HepG2 (cell line): ENCODE data around the gene NEURL1B. TPM values are rescaled to one million over a fixed set of nuclear protein-coding genes. Genes with fewer than 3 reads are reported as not detected.

Experiments
- ATAC-seq: fragments of 200-7000 bp; cut with Tn5 transposase; 3 replicates; pipeline ENCODE4 v1.9.1; 2020; ENCODE audit warnings: mild to moderate bottlenecking, moderate library complexity
- BruUV-seq: library from RNA; stranded (reverse); fragments of 400-500 nt; replicated peaks from 2 replicates; lab custom pipeline; 2021; lab: Mats Ljungman, UMichigan
- CTCF ChIA-PET: fragments of 300-600 bp; formaldehyde crosslinking; extraction: SDS; loops from one replicate; lab custom pipeline; 2021; ENCODE audit warnings: low total read pairs, inconsistent platforms, low intra/inter-chr PET ratio; lab: Yijun Ruan, JAX
- POLR2A ChIA-PET: fragments of 350-600 bp; sonication (Branson Sonifier 250); formaldehyde crosslinking; loops from one replicate; lab custom pipeline; 2020; ENCODE audit warnings: antibody characterized with exemption, inconsistent platforms; lab: Yijun Ruan, JAX
- DNase-seq: peaks from one replicate; pipeline ENCODE4 v3.0.0-alpha.2; 2015; ENCODE audit warnings: low spot score
- FAIRE-seq: peaks from 3 replicates; lab custom pipeline; 2011; peaks lifted over from hg19 to GRCh38; lab: Jason Lieb, UNC
- H2AFZ ChIP-seq: one replicate; pipeline ENCODE4 v1.6.1; 2011; ENCODE audit warnings: low read length, inconsistent platforms
- H3K27ac ChIP-seq: fragments of 300-600 bp; 3 replicates; pipeline ENCODE4 v1.8.0; 2011; ENCODE audit warnings: mixed run types, mild to moderate bottlenecking, mixed read lengths, low read length, inconsistent platforms; ENCODE audit not compliant: insufficient read depth; ENCODE audit errors: extremely low read length
- H3K27me3 ChIP-seq, 2 experiments: fragments of 200-600 bp in 1 of 2; 2 replicates in 1 of 2; 3 replicates in 1 of 2; pipeline versions ENCODE4 v1.6.0 to v1.8.0; 2011; ENCODE audit warnings: low read length in 2 of 2, mild to moderate bottlenecking in 2 of 2, moderate library complexity in 2 of 2, inconsistent platforms in 1 of 2; ENCODE audit not compliant: insufficient read depth in 2 of 2, control insufficient read depth in 1 of 2
- H3K36me3 ChIP-seq, 2 experiments: fragments of 200-600 bp in 1 of 2; replicated peaks in 1 of 2; 2 replicates in 1 of 2; 3 replicates in 1 of 2; pipeline versions ENCODE4 v1.5.1 to v1.8.0; 2011; ENCODE audit warnings: low read length in 2 of 2, inconsistent platforms in 1 of 2; ENCODE audit not compliant: insufficient read depth in 2 of 2, control insufficient read depth in 1 of 2
- H3K4me1 ChIP-seq: 2 replicates; pipeline ENCODE4 v1.5.1; 2012; ENCODE audit warnings: low read length, inconsistent platforms; ENCODE audit not compliant: insufficient read depth
- H3K4me2 ChIP-seq: 2 replicates; pipeline ENCODE4 v1.6.0; 2011; ENCODE audit warnings: low read depth, low read length, inconsistent platforms
- H3K4me3 ChIP-seq, 3 experiments: fragments of 200-600 bp in 1 of 3; sonication (generic), shearing (Covaris generic) in 1 of 3; replicated peaks in 1 of 3; 2 replicates each; pipeline ENCODE4 v1.5.1; 2011 to 2016; ENCODE audit warnings: low read length in 3 of 3, inconsistent platforms in 2 of 3, low read depth in 2 of 3, mild to moderate bottlenecking in 2 of 3, control low read depth in 1 of 3, mixed read lengths in 1 of 3; ENCODE audit not compliant: insufficient read depth in 1 of 3
- H3K79me2 ChIP-seq: one replicate; pipeline ENCODE4 v1.6.1; 2011; ENCODE audit warnings: low read length, inconsistent platforms; ENCODE audit not compliant: insufficient read depth
- H3K9ac ChIP-seq: 2 replicates; pipeline ENCODE4 v1.6.0; 2011; ENCODE audit warnings: mild to moderate bottlenecking, low read depth, low read length, inconsistent platforms; ENCODE audit not compliant: insufficient read depth
- H3K9me3 ChIP-seq: 2 replicates; pipeline ENCODE4 v1.5.1; 2012; ENCODE audit warnings: mild to moderate bottlenecking, low read length
- H4K20me1 ChIP-seq: 2 replicates; pipeline ENCODE4 v1.6.0; 2011; ENCODE audit warnings: inconsistent platforms, mild to moderate bottlenecking, low read length, moderate library complexity; ENCODE audit not compliant: insufficient read depth
- CREB1 ChIP-seq, 2 experiments: fragments of 450-650 bp in 1 of 2; IDR thresholded peaks; 2 replicates each; pipeline ENCODE4 v1.6.1; 2016 to 2017; ENCODE audit warnings: control low read depth in 1 of 2, mild to moderate bottlenecking in 1 of 2, missing compliant biosample characterization in 1 of 2, missing genetic modification characterization in 1 of 2
- MLLT10 ChIP-seq: sonication (generic); formaldehyde crosslinking; IDR thresholded peaks from 2 replicates; pipeline ENCODE4 v1.4.0; 2020; ENCODE audit warnings: missing genetic modification reagents
- PTBP1 ChIP-seq: fragments of 200-400 bp; formaldehyde crosslinking; IDR thresholded peaks from 2 replicates; pipeline ENCODE4 v1.6.1; 2018; ENCODE audit warnings: low read length, low read depth; ENCODE audit not compliant: poor library complexity, severe bottlenecking
- ZFP36 ChIP-seq: fragments of 150-350 bp; IDR thresholded peaks from 2 replicates; pipeline ENCODE4 v1.6.1; 2018; ENCODE audit warnings: borderline replicate concordance, low read length, low read depth; ENCODE audit not compliant: partially characterized antibody
- ZNF160 ChIP-seq: sonication (generic); formaldehyde crosslinking; IDR thresholded peaks from 2 replicates; pipeline ENCODE4 v1.8.0; 2022; ENCODE audit warnings: mild to moderate bottlenecking, inconsistent platforms, missing genetic modification reagents
- ZNF382 ChIP-seq: sonication (generic); formaldehyde crosslinking; IDR thresholded peaks from 2 replicates; pipeline ENCODE4 v1.5.0; 2020; ENCODE audit warnings: missing genetic modification reagents, mild to moderate bottlenecking, borderline replicate concordance
- ZNF674 ChIP-seq: sonication (generic); formaldehyde crosslinking; IDR thresholded peaks from 2 replicates; pipeline ENCODE4 v1.5.0; 2020; ENCODE audit warnings: low read depth, mild to moderate bottlenecking, missing genetic modification reagents
- ZNF703 ChIP-seq: sonication (generic); formaldehyde crosslinking; IDR thresholded peaks from 2 replicates; pipeline ENCODE4 v1.5.1; 2020; ENCODE audit warnings: missing genetic modification reagents, mild to moderate bottlenecking, moderate library complexity, borderline replicate concordance
- WGBS: methylation state at CpG from one replicate; pipeline ENCODE4 v1.1.6; 2017; ENCODE audit warnings: low lambda C conversion rate; 5-methylcytosine and 5-hydroxymethylcytosine counted together
- in situ Hi-C: cut with HindIII; loops from 2 replicates; pipeline ENCODE4 v1.10.0; 2017; ENCODE audit warnings: low pct_unique_long_range_greater_than_20kb; ENCODE audit not compliant: extremely low pct_ligation_motif_present
- intact Hi-C: fragments of 100-400 bp; cut with micrococcal nuclease; formaldehyde crosslinking; loops from one replicate; pipeline ENCODE4 v1.10.0; 2022; ENCODE audit not compliant: unreplicated experiment
- polyA plus RNA-seq, 8 experiments: library from polyadenylated mRNA; depleted of rRNA in 3 of 8; stranded (reverse) in 7 of 8; unstranded in 1 of 8; fragments of >200 nt; fragmentation: Illumina TruSeq in 4 of 8; extraction: Trizol in 4 of 8; gene quantifications; 2 replicates each; pipeline versions ENCODE4 v1.2.1 to v1.2.3, GENCODE V29; 2011 to 2016; ENCODE audit warnings: low read depth in 4 of 8, missing spikeins in 1 of 8, mixed read lengths in 1 of 8; ENCODE audit not compliant: insufficient read depth in 1 of 8
- total RNA-seq, 5 experiments: library from RNA; depleted of rRNA; stranded (reverse); fragments of >200 nt; fragmentation: Illumina TruSeq; extraction: Trizol; gene quantifications; 2 replicates each; pipeline ENCODE4 v1.2.3, GENCODE V29; 2016; ENCODE audit warnings: low read depth in 1 of 5
- TF ChIP-seq, protein P1 (sequence below): sonication (generic); formaldehyde crosslinking; IDR thresholded peaks from 2 replicates; pipeline ENCODE4 v1.4.0; 2020; ENCODE audit warnings: missing genetic modification reagents, mild to moderate bottlenecking, borderline replicate concordance
- TF ChIP-seq, protein P2 (sequence below): IDR thresholded peaks from 2 replicates; pipeline ENCODE4 v1.6.1; 2016; ENCODE audit warnings: mild to moderate bottlenecking
- TF ChIP-seq, protein P3 (sequence below): sonication (generic); formaldehyde crosslinking; conservative IDR thresholded peaks from 2 replicates; pipeline ENCODE4 v1.8.1; 2023; ENCODE audit warnings: missing genetic modification reagents

The NEURL1B gene
- total and polyA plus RNA-seq, 2 of the 13 experiments (the other 11 are each of a cell fraction or from before 2014, with no cell fraction given) = 0.09 to 0.13 TPM

DNA sequence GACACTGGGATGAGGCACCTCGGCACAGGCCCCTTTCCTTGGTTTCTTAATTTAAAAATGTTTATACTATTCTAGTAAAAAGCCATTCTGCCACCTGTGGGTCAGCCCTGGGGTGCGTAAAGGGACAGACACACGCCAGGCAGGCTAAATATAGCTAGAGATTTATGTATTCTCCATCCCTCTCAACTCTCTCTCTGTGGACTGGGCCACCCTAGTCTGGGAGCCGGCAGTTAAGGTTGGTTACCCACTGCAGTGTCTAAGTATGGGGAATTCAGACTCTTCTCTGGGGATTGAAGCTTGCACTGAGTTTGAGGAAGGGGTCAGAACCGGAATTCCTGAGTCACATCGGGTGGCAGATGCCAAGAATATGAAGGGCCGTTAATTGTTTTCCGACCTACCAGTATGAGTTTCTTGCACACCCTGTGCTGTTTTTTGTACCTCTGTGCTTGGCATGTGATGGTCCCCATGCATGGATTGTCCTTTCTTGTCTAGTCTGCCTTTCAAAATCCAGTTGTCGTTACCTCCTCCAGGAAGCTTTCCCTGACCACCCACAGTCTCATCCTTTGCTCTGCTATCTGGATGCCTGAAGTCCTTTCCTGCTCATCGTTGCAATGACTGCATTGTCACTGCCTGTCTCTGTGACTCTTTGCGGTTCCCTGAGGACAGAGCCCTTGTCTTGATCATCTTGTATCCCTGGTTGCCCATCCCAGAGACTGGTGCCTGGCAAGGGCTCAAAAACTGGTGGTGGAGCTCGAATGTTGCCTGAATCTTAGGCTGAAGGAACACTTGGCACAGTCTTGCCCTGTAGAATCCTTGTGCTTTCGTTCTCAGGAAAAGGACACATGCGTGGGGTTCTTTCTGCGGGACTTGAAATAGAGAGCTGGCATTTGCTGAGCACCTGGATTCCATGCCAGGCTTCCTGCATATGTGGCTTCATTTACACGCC is 2.1 kb downstream of the NEURL1B start:
- no TSS peak for BruUV-seq
- intact Hi-C loops (loop anchor here (10.0 kb wide), 1 partner anchor 52 kb away; no protein-coding TSS in a partner anchor), in situ Hi-C loops (no loop called here)
- ATAC-seq (no peak), DNase-seq (no peak), FAIRE-seq (no peak)
- ChIA-PET CTCF (no interaction called here), POLR2A (interaction anchor here (1.0 to 1.5 kb wide), 2 partner anchors 17 kb away, joined by 3 to 4 read pairs; no protein-coding TSS in a partner anchor)
- no peak overlapping the region for H3K4me2 ChIP-seq
- H4K20me1 ChIP-seq = no peaks in the 10 kb centered on the region
- no peak overlapping the region for H2AFZ ChIP-seq
- H3K9ac ChIP-seq = no peak overlapping the region
- 49% methylated on average over 12 of the region's 16 CpGs for WGBS
- no peak overlapping the region for H3K4me3 ChIP-seq
- H3K27me3 ChIP-seq = peaks cover 0 to 38% of the 10 kb centered on the region in 2 experiments; a peak in 3 of 5 replicates
- no peaks in the 10 kb centered on the region for H3K36me3 ChIP-seq
- H3K27ac ChIP-seq = no peak overlapping the region
- H3K79me2 ChIP-seq = no peaks in the 10 kb centered on the region
- H3K9me3 ChIP-seq = no peaks in the 10 kb centered on the region
- peaks cover 9% of the 10 kb centered on the region for H3K4me1 ChIP-seq
- no peak for TF ChIP-seq ZNF160 (CRISPR knock-in tag)
- TF ChIP-seq MLLT10 (CRISPR knock-in tag) = no peak
- TF ChIP-seq ZNF674 (CRISPR knock-in tag) = no peak
- TF ChIP-seq, protein P1, sequence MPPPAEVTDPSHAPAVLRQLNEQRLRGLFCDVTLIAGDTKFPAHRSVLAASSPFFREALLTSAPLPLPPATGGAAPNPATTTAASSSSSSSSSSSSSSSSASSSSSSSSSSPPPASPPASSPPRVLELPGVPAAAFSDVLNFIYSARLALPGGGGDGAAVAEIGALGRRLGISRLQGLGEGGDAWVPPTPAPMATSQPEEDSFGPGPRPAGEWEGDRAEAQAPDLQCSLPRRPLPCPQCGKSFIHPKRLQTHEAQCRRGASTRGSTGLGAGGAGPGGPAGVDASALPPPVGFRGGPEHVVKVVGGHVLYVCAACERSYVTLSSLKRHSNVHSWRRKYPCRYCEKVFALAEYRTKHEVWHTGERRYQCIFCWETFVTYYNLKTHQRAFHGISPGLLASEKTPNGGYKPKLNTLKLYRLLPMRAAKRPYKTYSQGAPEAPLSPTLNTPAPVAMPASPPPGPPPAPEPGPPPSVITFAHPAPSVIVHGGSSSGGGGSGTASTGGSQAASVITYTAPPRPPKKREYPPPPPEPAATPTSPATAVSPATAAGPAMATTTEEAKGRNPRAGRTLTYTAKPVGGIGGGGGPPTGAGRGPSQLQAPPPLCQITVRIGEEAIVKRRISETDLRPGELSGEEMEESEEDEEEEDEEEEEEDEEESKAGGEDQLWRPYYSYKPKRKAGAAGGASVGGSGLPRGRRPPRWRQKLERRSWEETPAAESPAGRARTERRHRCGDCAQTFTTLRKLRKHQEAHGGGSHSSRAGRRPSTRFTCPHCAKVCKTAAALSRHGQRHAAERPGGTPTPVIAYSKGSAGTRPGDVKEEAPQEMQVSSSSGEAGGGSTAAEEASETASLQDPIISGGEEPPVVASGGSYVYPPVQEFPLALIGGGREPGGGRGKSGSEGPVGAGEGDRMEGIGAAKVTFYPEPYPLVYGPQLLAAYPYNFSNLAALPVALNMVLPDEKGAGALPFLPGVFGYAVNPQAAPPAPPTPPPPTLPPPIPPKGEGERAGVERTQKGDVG (CRISPR knock-in tag) = no peak
- TF ChIP-seq, protein P2, sequence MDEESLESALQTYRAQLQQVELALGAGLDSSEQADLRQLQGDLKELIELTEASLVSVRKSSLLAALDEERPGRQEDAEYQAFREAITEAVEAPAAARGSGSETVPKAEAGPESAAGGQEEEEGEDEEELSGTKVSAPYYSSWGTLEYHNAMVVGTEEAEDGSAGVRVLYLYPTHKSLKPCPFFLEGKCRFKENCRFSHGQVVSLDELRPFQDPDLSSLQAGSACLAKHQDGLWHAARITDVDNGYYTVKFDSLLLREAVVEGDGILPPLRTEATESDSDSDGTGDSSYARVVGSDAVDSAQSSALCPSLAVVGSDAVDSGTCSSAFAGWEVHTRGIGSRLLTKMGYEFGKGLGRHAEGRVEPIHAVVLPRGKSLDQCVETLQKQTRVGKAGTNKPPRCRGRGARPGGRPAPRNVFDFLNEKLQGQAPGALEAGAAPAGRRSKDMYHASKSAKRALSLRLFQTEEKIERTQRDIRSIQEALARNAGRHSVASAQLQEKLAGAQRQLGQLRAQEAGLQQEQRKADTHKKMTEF (CRISPR knock-in tag) = no peak
- no peak for TF ChIP-seq PTBP1
- no peak for TF ChIP-seq ZFP36
- TF ChIP-seq ZNF703 (CRISPR knock-in tag) = no peak
- no peak for TF ChIP-seq ZNF382 (CRISPR knock-in tag)
- TF ChIP-seq CREB1 (IDR thresholded peaks at IDR 0.05) = no peak
- no peak for TF ChIP-seq CREB1 (CRISPR knock-in tag; IDR thresholded peaks at IDR 0.05)
- TF ChIP-seq, protein P3, sequence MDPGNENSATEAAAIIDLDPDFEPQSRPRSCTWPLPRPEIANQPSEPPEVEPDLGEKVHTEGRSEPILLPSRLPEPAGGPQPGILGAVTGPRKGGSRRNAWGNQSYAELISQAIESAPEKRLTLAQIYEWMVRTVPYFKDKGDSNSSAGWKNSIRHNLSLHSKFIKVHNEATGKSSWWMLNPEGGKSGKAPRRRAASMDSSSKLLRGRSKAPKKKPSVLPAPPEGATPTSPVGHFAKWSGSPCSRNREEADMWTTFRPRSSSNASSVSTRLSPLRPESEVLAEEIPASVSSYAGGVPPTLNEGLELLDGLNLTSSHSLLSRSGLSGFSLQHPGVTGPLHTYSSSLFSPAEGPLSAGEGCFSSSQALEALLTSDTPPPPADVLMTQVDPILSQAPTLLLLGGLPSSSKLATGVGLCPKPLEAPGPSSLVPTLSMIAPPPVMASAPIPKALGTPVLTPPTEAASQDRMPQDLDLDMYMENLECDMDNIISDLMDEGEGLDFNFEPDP (CRISPR knock-in tag) = no peak
